A673 (cell line): Measurements from ENCODE around the gene OOSP1. TPM values are rescaled to one million over a fixed set of nuclear protein-coding genes. Genes with fewer than 3 reads are reported as not detected.

ENCODE experiments used
- BruUV-seq: library from RNA; stranded (reverse); fragments of 400-500 nt; replicated peaks from 2 replicates; lab custom pipeline; 2021; lab: Mats Ljungman, UMichigan
- CTCF ChIA-PET: fragments of 300-600 bp; sonication (Branson Sonifier 250); formaldehyde crosslinking; loops from one replicate; lab custom pipeline; 2022; ENCODE audit warnings: antibody characterized with exemption; lab: Charles Lee
- POLR2A ChIA-PET: fragments of 300-600 bp; sonication (Branson Sonifier 250); formaldehyde crosslinking; loops from one replicate; lab custom pipeline; 2022; ENCODE audit warnings: antibody characterized with exemption; ENCODE audit not compliant: low non-redundant PET; lab: Charles Lee
- DNase-seq: peaks from one replicate; pipeline ENCODE4 v3.0.0-alpha.2; 2015; ENCODE audit warnings: low spot score
- H3K27ac ChIP-seq: fragments of 200-600 bp; sonication (generic); 2 replicates; pipeline ENCODE4 v1.5.1; 2016; ENCODE audit warnings: mixed run types, low read depth, mild to moderate bottlenecking, mixed read lengths, antibody characterized with exemption, low read length; ENCODE audit not compliant: poor library complexity, severe bottlenecking
- H3K27me3 ChIP-seq: fragments of 200-600 bp; sonication (generic); replicated peaks from 2 replicates; pipeline ENCODE4 v1.6.1; 2017; ENCODE audit warnings: mixed run types, low read depth, mild to moderate bottlenecking, mixed read lengths, antibody characterized with exemption, low read length; ENCODE audit not compliant: insufficient read depth, poor library complexity
- H3K36me3 ChIP-seq: fragments of 200-600 bp; sonication (generic); 2 replicates; pipeline ENCODE4 v1.6.1; 2016; ENCODE audit warnings: mixed run types, mild to moderate bottlenecking, mixed read lengths, antibody characterized with exemption, low read length; ENCODE audit not compliant: insufficient read depth, poor library complexity, severe bottlenecking
- H3K4me1 ChIP-seq: fragments of 200-600 bp; sonication (generic); 2 replicates; pipeline ENCODE4 v1.6.1; 2017; ENCODE audit warnings: mixed run types, mild to moderate bottlenecking, mixed read lengths, antibody characterized with exemption, low read length; ENCODE audit not compliant: insufficient read depth, poor library complexity, severe bottlenecking
- H3K4me3 ChIP-seq: fragments of 200-600 bp; sonication (generic); 2 replicates; pipeline ENCODE4 v1.5.1; 2016; ENCODE audit warnings: low read depth, mixed run types, mild to moderate bottlenecking, mixed read lengths, low read length; ENCODE audit not compliant: poor library complexity, severe bottlenecking
- H3K9me3 ChIP-seq: fragments of 200-600 bp; sonication (generic); 2 replicates; pipeline ENCODE4 v1.6.1; 2016; ENCODE audit warnings: mixed run types, low read depth, mild to moderate bottlenecking, mixed read lengths, antibody characterized with exemption, low read length; ENCODE audit not compliant: poor library complexity, severe bottlenecking
- CTCF ChIP-seq: fragments of 300-800, 200-600 bp; sonication (generic); conservative IDR thresholded peaks from 2 replicates; pipeline ENCODE4 v1.5.1; 2017; ENCODE audit warnings: low read depth, mild to moderate bottlenecking, antibody characterized with exemption, low read length, moderate library complexity, mixed read lengths
- EZH2 ChIP-seq: fragments of 200-600 bp; sonication (generic); IDR thresholded peaks from 2 replicates; pipeline ENCODE4 v1.6.1; 2017; ENCODE audit warnings: borderline replicate concordance, low read depth, mild to moderate bottlenecking, mixed read lengths, antibody characterized with exemption, low read length; ENCODE audit not compliant: poor library complexity, severe bottlenecking
- intact Hi-C: fragments of 100-400 bp; cut with micrococcal nuclease; formaldehyde crosslinking; loops from one replicate; pipeline ENCODE4 v1.10.0; 2022; ENCODE audit not compliant: unreplicated experiment
- total RNA-seq: library from RNA; stranded (reverse); gene quantifications from 2 replicates; pipeline ENCODE4 v1.2.3, GENCODE V29; 2021

The OOSP1 gene
- total RNA-seq, 1 experiment from 2014 or later, result not detected

GRCh38 chr11:59918480-59918879, 19.8 kb upstream of the OOSP1 start:
- DNase-seq, result no peak
- no TSS peak for BruUV-seq
- Histone ChIP-seq H3K4me3 (no peak overlapping the region), H3K36me3 (no peaks in the 10 kb centered on the region), H3K4me1 (no peaks in the 10 kb centered on the region), H3K27ac (no peak overlapping the region), H3K9me3 (no peaks in the 10 kb centered on the region), H3K27me3 (no peaks in the 10 kb centered on the region)
- intact Hi-C loops, result loop anchor here (2.0 kb wide), 1 partner anchor 96 kb away; no protein-coding TSS in a partner anchor
- CTCF ChIA-PET, result interaction anchor here (1.0 to 1.4 kb wide), 4 partner anchors 95 to 164 kb away, joined by 5 to 13 read pairs (median 6); partner anchors contain the start of gene STX3
- TF ChIP-seq CTCF, result no peak
- TF ChIP-seq EZH2, result no peak
- POLR2A ChIA-PET, result interaction anchor here (0.6 kb wide), 1 partner anchor 117 kb away, joined by 3 read pairs; no protein-coding TSS in a partner anchor

GRCh38 chr11:59918987-59919589, 19.1 kb upstream of the OOSP1 start:
- POLR2A ChIA-PET, result interaction anchor here (0.6 kb wide), 1 partner anchor 117 kb away, joined by 3 read pairs; no protein-coding TSS in a partner anchor
- Histone ChIP-seq H3K9me3 (peaks cover 5% of the 10 kb centered on the region), H3K4me1 (no peaks in the 10 kb centered on the region), H3K36me3 (no peaks in the 10 kb centered on the region), H3K4me3 (no peak overlapping the region), H3K27me3 (no peaks in the 10 kb centered on the region), H3K27ac (no peak overlapping the region)
- peak; percentile 77 for DNase-seq
- TF ChIP-seq EZH2 (no peak), CTCF (peak; percentile 71)
- CTCF ChIA-PET, result interaction anchor here (0.5 to 1.4 kb wide), 5 partner anchors 91 to 165 kb away, joined by 5 to 13 read pairs (median 7); partner anchors contain the start of gene STX3
- intact Hi-C loops, result loop anchor here (1.0 to 2.0 kb wide), 2 partner anchors 96 to 165 kb away; no protein-coding TSS in a partner anchor
- no TSS peak for BruUV-seq

GRCh38 chr11:59923813-59924212, 14.4 kb upstream of the OOSP1 start:
- TF ChIP-seq CTCF (no peak), EZH2 (no peak)
- no peak overlapping the region for H3K27ac ChIP-seq
- peaks cover 11% of the 10 kb centered on the region for H3K9me3 ChIP-seq
- POLR2A ChIA-PET, result no interaction called here
- H3K27me3 ChIP-seq, result peaks cover 7% of the 10 kb centered on the region
- no TSS peak for BruUV-seq
- no peaks in the 10 kb centered on the region for H3K36me3 ChIP-seq
- intact Hi-C loops, result no loop called here
- DNase-seq, result no peak
- CTCF ChIA-PET, result no interaction called here
- no peak overlapping the region for H3K4me3 ChIP-seq
- no peaks in the 10 kb centered on the region for H3K4me1 ChIP-seq
